Ovary (tissue), 3 donors: Measurements from ENCODE around the gene HPSE.

Experiments
- EP300 ChIP-seq: sonication (generic); formaldehyde crosslinking; IDR thresholded peaks from one replicate; pipeline ENCODE4 v1.6.1; 2017; ENCODE audit warnings: antibody characterized with exemption
- POLR2A ChIP-seq: fragments of 450-650 bp; IDR thresholded peaks from one replicate; pipeline ENCODE4 v1.6.1; 2017; ENCODE audit warnings: antibody characterized with exemption, mild to moderate bottlenecking, moderate library complexity
- TF ChIP-seq, protein P1 (sequence below), 3 donors: fragments of 450-650 bp in 2 of 3; fragments of 200-600 bp in 1 of 3; IDR thresholded peaks; one replicate each; pipeline versions ENCODE4 v1.5.1 to v1.8.0; 2016 to 2022; ENCODE audit warnings: antibody characterized with exemption in 3 of 3, mild to moderate bottlenecking in 1 of 3
- donor health status: DM: no; HTN: no; CAD: no.

DNA sequence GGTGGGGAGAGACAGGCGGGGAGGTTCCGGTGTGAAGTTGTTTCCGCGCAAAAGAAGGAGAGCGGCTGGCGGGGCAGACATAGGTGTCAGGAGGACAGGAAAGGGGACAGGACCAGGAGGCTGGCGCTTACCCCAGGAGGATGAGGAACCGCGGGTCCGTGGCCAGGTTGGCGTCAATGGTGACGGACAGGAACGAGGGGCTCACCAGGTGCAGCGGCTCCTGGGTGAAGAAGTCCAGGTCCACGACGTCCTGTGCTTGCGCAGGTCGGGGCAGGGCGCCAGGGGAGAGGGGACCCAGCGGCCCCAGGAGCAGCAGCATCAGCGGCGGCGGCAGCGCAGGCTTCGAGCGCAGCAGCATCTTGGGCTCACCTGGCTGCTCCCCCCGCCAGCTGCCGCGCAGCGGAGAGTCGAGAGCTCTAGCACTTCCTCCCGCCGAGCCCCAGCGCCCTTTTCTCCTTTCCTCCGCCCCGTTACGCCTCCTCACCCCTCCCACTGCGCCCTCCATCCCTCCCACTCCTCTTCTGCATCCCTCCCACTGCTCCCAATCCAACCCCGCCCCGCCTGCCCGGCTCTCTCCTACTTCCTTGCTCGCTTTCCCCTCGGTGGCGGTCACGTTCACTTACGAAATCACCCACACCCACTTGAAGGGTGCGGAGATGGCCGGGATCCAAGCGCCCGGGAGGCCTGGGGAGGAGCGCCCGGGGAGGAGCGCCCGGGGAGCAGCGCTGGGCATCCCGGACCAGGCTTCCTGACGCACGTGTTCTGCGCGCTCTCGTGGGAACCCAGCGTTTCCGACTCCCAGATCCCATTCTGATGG, at the start of gene HPSE:
- TF ChIP-seq, protein P1, sequence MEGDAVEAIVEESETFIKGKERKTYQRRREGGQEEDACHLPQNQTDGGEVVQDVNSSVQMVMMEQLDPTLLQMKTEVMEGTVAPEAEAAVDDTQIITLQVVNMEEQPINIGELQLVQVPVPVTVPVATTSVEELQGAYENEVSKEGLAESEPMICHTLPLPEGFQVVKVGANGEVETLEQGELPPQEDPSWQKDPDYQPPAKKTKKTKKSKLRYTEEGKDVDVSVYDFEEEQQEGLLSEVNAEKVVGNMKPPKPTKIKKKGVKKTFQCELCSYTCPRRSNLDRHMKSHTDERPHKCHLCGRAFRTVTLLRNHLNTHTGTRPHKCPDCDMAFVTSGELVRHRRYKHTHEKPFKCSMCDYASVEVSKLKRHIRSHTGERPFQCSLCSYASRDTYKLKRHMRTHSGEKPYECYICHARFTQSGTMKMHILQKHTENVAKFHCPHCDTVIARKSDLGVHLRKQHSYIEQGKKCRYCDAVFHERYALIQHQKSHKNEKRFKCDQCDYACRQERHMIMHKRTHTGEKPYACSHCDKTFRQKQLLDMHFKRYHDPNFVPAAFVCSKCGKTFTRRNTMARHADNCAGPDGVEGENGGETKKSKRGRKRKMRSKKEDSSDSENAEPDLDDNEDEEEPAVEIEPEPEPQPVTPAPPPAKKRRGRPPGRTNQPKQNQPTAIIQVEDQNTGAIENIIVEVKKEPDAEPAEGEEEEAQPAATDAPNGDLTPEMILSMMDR (IDR thresholded peaks at IDR 0.05): no peak
- TF ChIP-seq EP300: no peak
- no peak for TF ChIP-seq POLR2A
